SHP77 treated with DMSO at 0.1 percent for 48 hours (cell line): Measurements from ENCODE around the gene RTBDN.
A peak's percentile ranks its signal among the peaks of the same experiment; 100 is the strongest.
"Not testable (repeated sequence)": the region's sequence is repeated elsewhere in the genome, so short reads cannot be mapped to it uniquely, and the experiment has no call there.

ENCODE experiments used
- DNase-seq: peaks from one replicate; lab custom pipeline; 2025; lab: John Stamatoyannopoulos, UW

RTBDN gene

DNA sequence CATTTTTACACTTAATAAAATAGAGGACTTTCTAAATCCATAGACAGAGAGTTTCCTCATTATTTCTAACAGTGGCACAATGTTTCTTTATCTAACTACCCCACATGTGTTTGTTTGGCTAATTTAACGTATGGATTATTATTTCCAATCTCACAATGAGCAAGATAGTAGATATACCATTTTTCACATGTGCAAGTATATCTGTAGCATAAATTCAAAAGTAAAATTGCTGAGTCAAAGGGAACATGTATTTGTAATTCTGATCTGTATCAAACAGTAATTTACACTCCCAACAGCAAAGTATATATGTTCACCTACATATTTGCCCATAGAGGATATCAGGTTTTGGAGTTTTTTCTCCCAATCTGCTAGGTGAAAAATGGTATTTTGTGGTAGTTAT lies 22.3 kb upstream of the RTBDN start:
- no peak for DNase-seq

DNA sequence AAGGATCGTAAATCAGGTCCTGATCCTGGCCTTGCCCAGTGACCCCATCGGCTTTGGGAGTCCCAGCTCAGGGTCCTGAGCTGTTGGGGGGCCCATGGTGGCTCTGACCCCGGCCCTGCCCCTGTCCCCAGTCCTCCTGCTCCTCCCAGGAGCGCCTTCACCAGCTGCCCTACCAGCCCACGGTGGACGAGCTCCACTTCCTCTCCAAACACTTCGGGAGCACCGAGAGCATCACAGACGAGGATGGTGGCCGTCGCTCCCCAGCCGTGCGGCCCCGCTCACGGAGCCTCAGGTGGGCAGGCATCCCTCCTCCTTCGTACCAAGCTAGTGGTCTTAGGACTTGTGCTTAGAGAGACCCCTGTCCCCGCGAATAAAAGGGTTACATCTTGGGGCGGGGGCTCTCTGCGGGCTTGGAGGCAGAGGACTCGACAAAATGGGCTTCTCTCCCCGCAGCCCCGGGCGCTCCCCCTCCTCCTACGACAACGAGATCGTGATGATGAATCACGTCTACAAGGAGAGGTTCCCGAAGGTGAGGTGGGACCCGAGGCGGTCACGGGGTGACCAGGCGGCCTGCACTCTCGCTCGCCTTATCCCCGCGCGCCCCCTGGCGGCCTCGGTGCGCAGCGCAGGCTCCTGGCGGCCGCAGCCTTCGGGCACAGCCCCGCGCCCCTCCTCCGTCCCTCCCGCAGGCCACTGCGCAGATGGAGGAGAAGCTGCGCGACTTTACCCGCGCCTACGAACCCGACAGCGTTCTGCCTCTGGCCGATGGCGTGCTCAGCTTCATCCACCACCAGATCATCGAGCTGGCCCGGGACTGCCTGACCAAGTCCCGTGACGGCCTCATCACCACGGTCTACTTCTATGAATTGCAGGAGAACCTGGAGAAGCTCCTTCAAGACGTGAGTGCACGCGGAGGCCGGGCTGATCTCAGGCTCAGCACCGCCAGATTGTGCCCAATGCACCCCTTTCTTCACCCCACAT lies 13.1 kb upstream of the RTBDN start:
- DNase-seq = peak; percentile 15

GRCh38 chr19:12846613-12847012 lies 12.2 kb upstream of the RTBDN start:
- not testable (repeated sequence) for DNase-seq

- no peak for DNase-seq
Measured at GRCh38 chr19:12843999-12844732, 9.8 kb upstream of the RTBDN start.

- DNase-seq = no peak
Measured at GRCh38 chr19:12843328-12843727, 8.9 kb upstream of the RTBDN start.

DNA sequence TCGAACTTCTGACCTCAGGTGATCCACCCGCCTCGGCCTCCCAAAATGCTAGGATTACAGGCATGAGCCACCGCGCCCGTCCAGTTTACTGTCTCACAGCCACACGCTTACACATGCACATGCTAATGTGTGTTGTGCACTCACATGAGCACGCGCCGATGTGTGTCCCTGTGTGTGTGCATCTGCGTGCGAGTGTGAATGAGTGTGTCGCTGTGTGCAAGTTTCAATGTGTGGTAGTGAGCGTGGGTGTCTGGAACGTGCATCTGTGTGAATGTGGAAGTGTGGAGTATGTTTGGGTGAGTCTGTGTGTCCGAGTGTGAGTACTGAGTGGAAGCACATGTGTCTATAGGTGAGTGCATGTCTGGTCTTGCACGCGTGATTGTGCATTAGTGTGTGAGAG lies 8.1 kb upstream of the RTBDN start:
- no peak for DNase-seq

DNA sequence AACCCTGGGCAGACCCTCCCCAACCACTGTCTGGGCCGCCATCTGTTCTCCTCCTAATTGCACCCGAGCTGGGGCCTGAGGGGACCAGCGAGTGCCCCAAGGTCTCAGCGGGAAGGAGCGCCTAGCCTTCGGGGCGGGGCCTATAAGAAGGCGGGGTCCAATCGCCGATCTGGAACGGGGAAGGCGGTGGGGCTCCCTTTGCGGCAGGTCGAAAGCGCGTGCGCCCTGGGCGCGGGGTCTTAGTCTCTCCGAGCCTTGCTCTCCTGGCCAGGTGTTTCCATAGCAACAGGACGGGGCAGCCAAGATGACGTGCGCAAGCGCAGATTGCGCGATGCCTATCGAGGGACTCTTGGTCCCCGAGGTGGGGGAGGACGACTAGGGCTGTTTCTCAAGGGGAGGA lies 6.7 kb upstream of the RTBDN start:
- no peak for DNase-seq

GRCh38 chr19:12840091-12841079 lies 6.0 kb upstream of the RTBDN start:
- DNase-seq = no peak

GRCh38 chr19:12838886-12839756 lies 4.7 kb upstream of the RTBDN start:
- DNase-seq = no peak

- DNase-seq = peak; percentile 43
Measured at GRCh38 chr19:12838182-12838885, 4.0 kb upstream of the RTBDN start, which contains the start of gene MAST1. TSS of gene MAST1 (plus strand) at chr19:12838515. CDS start at chr19:12838573, 58 bp downstream.

GRCh38 chr19:12837225-12837624 lies 2.8 kb upstream of the RTBDN start:
- DNase-seq = no peak

DNA sequence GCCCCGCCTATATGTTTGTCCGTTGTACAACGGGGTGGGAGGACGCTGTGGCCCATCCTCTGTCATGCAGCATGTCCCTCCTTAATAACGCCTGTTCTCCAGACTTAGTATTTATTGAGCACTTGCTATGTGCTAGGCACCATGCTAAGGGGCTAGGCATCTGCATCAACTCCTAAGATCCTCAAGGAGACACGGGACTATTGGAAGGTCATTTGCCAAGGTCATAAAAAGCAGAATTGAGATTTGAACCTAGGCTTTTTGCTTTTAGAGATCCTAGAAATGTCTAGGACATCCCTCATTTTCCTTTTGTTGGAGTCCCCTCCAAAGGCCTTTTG lies 2.1 kb upstream of the RTBDN start:
- DNase-seq = no peak

GRCh38 chr19:12834976-12835757 lies 788 bp upstream of the RTBDN start:
- DNase-seq = peak; percentile 39

DNA sequence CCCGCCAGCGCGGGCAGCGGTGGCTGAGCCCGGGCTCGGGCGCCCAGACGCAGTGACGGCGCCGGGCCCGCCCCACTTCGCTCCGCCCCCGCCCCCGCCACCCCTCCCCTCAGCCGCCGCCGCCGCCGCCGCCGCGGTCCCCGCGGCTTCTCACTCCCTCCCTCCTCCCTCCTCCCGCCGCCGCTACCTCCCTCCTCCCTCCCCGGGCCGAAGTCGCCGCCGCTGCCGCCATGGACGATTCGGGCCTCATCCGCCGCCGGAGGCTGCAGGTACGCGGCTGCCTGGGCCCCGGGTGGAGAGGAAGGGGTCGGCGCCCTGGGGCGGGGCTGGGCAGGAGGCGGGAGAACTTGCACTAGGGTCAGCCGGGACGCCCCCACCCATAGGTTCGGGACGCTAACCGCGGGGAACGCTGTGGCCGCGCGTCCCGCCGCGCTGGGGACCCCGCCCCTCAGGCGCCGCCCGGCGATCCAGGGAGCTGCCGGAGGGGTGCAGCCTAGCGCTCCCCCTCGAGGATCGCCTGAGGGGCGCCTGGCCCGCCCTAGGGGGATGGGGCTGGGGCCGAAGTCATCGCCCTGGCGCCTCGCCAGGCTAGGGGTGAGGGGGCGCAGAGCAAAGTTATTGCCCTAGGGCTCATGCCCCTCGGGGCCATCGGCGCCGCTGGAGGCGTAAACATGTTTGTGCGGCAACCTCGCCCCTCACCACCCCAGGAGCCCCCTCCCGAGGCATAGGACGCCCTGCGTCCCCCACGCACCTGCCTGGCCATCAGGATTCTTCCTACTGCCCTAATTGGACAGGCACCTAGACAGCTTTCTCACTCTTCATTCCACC lies 427 bp downstream of the RTBDN start:
- peak; percentile 16 for DNase-seq

- DNase-seq = no peak
Measured at GRCh38 chr19:12833418-12833737, 1.0 kb downstream of the RTBDN start.

- DNase-seq = no peak
Measured at GRCh38 chr19:12828494-12828893, 5.9 kb downstream of the RTBDN start.

DNA sequence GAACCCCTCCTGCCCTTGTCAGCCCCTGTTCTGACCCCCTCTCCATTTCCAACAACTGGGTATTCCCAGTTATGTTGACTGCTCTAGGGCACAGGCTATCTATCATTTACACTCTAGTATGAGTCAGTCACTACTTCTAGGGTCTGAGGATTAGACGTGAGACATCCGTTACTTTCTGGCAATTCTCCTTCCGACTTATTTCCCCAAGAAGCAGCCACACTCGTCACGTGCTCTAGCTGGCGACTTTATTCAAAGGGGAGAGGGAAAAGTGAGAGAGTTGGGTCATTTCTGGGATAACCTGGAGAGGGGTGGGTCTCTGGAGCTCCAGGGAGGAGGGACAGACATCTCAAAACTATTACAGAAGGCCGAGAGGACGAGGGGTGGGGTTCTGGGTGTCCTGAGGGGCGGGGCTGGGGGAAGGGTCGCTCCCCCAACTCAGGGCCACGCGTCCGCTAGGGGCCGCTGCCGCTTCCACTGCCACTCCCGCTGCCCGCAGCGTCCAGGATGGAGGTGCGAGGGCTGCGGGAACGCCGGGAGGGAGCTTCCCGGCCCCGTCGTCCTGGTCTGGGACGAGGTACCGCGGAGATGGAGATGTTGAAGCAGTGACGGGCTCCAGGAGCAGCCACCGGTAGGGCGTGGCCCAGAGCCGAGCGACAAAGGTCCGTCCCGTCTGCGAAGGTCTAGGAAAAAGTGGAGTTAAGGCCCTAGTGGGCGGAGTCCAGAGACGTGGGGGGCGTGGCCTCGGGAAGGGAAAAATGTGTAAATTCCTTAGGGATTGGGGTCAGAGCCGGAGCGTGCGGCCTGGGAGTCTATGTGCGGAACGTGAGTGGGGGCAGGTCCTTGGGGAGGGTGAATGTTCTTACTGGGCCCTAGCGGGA lies 8.9 kb downstream of the RTBDN start:
- no peak for DNase-seq

DNA sequence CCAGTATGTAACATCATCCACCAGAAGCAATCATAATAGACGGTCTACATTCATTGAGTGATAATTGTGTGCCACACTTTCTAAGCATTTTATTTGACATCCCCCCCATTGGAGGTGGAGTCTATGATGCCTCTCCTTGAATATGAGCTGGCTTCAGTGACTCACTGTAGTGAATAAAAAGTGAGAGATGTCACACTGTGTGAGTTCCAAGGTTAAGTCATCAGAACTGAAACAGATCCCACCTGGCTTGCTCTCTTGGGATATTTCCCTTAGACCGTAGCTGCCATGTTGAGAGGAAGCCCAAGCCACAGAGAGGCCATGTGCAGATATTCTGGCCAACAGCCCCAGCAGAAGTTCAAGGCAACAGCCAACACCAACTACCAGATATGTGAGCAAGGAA lies 12.6 kb downstream of the RTBDN start:
- DNase-seq = no peak
